SKM-1 treated with dmso at 0.1 percent for 144 hours (cell line): Measurements from ENCODE around the gene AP5Z1.

Experiments
- DNase-seq: peaks from one replicate; lab custom pipeline; 2025; ENCODE audit not compliant: unreplicated experiment; lab: John Stamatoyannopoulos, UW

Gene AP5Z1

DNA sequence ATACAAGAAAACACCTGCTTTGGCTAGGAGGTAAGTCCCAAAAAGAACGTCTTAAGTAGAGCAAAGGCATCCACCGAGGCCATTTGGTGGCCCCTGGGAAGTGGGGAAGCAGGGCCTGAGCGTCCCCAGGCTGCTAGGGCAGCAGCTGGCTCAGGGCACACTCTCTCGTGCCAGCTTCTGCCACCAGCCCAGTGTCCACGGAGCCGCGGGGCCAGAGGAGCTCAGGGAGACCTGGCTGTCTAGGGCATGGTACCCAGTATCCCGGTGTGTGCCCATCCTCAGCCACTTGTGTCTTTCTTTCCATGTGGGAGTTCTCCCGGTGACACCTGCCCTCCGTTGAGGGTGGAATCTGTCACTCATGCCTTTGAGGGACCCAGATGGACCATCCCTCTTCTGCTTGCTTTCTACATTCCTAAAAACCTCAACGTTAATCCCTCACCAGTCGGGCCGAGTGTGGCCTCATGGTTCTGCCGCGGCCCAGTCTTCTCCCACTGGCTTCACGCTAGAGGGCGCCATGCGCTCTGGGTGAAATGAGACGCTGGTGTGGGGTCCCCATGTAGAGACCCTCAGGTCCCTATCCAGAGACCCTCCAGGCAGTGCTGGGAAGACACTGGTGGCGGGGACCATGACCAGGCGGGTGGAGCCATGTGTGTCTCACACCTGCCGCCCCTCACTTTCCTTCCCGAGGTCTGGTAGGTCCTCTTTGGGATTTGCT lies 9.5 kb upstream of the AP5Z1 start:
- DNase-seq, result no peak

DNA sequence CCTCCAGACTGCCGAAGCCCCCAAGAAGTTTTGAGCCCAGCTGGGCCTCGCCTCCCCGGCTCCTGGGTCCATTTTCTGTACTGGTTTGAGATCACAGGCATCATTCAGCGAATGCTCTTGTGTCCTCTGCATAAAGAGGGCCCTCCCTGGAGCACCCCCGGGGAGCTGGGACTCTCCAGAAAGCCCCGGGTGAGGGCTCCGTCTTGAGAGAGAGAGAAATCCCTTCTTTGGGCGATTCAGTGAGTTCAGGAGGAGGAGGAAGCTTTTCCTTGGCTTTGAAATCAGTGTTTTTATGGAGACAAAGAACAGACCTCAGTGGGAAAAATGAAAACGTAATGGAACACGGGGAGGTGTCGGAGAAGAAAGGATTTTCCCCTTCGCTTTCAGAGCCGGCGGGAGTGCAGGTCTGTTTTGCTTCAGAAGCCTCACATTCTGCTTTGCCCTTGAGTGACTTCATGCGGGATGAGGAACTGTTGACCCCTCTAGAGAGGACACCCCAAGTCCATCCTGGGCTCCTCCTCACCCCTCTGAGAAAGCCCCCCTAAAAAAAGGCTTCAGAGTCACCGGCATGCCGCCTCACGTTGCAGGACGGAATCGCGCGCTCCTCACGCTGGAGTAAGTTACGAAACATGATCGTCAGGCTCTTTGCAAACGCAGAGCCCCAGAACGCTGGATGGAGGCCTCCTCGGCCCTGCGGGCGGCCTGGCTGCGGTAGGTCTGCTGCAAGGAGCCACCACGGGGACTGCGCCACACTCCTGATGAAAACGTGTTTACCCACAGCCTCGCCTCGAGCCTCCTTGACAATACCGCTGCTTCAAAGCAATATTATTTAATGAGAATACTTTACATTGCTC lies 8.5 kb upstream of the AP5Z1 start:
- no peak for DNase-seq

DNA sequence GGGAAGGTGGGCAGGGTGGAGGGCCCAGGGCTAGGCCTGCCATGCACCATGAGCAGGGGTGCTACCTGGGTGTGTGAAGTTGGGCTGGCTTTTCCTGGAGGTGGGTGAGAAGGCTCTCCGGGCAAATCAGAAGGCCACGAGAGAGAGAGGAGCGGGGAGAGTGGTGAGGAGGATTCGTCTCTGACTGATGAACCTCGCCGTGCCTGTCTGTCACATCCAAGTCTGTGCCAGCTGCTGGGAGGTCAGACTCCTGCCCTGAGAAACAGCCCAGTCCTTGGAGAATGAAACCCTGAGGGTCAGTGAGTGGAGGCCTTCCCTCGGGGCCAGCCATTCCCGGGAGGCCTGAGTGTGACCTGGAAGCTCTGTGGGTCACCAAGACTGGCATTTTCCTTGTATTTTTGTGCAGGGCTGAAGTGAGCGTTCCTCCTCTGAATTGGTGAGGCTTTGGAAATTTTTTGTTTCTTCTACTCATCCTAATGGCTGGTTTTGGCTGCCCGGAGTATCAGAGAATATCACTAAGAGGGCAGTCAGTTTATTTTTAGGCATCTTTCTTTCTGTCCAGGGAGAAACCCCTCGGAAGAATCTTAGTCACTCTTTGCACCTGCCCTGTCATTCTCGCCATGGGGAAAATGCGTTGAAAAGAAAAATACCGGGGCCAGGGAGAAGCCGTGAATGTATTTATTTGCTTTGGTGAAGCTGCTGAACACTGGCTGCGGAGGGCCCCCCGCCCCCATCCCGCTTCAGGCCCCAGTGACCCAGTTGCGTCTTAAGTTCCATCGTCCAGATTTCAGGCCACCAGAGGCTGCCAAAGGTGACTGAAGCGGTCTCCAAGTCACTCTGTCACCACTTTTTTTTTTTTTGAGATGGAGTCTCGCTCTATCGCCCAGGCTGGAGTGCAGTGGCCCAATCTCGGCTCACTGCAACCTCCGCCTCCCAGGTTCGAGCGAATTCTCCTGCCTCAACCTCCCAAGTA lies 6.5 kb upstream of the AP5Z1 start:
- DNase-seq, result no peak

DNA sequence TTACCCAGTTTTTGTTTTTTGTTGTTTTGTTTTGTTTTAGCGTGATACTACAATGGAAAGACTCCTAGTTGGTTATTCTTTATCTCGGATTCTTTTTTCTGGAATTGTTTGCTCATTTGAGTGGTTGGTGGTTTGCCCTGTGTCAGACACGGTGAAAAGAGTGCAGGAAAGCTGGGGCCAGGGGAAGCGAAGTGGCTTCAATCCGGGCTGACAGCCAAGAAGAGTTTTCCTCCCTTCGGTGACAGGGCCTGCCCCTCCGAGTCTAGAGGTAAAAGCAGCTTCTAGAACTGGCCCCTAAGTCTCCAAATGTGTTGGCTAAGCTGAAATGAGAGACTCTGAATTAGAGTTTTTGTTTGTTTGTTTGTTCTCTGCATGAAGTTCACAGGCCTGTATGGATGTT lies 5.7 kb upstream of the AP5Z1 start:
- no peak for DNase-seq

DNA sequence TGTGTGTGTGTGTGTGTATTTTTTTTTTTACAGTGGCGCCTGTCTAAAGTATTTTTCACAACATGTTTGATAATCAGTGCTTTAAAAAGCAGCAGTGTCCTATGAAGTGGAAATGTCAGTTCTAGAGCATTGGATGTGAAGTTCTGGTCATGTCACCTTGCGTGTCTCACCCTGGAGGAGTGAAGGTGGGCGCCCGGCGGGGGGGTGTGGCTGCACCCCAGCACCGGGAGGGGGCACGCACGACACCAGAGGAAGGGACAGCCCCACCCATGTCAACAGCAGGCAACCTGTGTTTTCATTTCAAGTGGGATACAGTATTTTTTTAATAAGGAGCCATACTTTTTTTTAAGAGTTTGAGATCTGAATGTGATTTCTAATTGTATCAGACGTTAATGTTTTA lies 4.5 kb upstream of the AP5Z1 start:
- DNase-seq, result no peak

DNA sequence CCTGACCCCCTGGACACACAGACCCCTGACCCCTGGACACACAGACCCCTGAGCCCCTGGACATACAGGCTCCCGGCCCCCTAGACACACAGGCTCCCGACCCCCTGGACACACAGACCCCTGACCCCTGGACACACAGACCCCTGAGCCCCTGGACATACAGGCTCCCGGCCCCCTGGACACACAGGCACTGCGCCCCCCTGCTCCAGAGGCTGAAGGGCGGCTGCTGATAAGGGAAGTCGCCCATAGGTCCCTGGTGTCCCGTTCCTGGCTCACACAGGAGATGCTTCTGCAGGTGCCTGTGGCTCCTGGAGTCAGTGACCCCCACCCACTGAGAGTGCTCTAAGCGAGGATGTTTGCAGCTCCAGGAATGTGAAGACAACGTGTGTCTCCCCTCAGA lies 3.7 kb upstream of the AP5Z1 start:
- no peak for DNase-seq

DNA sequence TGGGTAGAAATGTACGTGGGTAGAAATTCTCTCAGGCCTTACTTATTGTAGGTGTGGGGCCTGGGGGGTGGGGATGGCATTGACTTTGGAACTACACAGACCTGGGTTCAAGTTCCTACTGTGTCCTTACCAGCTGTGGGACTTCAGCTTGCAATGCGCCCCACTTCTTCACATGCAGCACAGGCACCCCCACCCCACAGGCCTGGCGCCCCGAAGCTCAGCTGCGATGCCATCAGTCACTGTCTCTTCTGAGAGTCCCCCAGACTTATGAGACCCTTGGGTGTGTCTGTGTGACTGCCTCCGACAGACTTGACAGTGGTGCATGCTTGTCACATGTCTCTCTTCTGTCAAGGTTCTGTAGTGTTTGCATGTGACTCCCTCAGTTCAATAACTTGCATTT lies 3.1 kb upstream of the AP5Z1 start:
- no peak for DNase-seq

DNA sequence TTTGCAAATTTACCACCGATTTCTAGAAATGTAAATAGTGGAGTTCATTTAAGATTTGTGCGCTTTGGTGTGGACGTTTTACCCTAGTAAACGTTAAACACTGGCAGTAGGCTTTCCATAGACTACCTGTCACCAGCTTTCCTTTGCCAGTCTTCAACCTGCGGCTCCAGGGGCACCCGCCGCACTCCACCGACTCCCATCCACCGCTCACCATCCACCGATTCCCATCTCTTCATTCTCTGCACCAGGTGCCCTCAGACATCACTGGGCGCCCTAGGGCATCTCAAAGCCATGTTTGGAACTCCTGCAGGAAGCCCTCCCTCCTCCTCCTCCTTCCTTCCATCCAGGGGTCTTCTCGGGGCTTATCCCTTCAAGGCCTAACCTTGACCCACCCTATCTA lies 1.4 kb upstream of the AP5Z1 start:
- no peak for DNase-seq

DNA sequence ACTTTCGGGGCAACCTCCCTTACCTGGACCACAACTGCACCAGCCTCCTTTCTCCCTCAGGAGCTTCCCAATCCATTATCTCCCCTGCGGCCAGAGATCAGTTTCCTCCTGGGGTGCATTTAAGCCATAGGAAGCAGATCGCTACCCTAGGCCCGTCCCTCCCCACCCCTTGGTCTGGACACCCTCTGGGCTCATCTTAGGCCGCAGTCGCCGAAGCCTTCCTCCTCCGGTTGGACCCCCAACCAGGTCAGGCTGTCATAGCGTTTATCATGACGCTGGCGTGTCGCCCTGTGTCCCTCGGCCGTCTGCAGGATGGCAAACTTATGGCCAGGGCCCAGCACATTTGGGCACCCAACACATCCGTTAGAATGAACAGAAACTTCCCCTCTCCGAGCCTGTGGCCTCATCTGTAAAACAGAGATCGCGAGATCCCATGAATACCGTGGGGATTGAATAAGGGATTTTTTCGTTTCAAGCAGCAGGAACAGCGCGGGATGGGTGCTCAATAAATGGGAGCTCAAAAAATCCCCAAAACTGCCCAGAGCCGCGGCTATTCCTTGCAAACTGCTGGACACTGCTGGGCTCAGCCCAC lies 669 bp upstream of the AP5Z1 start:
- peak; percentile 62 for DNase-seq

DNA sequence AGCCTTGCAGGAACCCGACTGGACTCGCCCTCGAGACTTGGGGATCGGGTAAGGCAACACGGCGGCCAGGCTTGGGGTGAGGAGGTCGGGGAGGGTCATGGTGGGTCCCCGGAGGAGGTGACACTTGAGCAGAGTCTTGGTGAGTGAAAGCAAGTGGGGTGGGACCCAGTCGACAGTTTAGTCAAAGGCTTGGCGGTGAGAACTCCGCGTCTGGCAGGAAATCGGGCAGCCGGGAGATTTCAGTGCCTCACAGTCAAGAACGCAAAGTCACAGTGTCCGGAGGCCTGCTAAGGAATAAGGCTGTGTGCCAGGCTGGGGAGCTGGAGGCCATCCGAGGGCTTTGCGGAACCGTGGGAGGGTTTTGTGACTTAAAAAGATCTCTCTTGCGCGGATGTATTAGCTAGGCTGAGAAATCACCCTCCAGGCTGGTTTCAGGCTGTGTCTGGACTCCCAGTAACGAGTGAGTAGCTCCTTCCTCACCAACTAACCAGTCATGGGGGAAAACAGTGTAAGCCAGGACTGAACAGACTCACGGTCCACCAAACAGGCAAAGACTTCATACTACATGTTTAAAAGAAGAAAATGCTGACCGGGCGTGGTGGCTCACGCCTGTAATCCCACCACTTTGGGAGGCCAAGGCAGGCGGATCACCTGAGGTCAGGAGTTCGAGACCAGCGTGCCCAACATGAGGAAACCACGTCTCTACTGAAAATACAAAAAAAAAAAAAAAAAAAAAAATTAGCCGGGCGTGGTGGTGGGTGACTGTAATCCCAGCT lies 613 bp downstream of the AP5Z1 start:
- DNase-seq, result no peak

DNA sequence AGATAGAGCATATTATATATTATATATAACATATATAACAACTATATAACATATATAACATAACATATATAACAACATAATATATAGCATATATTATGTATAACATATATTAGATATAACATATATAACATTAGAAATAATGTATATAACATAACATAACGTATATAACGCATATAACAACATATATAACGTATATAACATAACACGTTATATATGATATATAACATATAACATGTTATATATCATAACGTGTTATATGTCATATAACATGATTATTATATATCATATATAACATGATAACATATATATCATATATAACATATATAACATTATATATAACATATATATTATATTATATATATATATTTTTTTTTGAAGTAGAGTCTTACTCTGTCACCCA lies 3.7 kb downstream of the AP5Z1 start:
- no peak for DNase-seq

DNA sequence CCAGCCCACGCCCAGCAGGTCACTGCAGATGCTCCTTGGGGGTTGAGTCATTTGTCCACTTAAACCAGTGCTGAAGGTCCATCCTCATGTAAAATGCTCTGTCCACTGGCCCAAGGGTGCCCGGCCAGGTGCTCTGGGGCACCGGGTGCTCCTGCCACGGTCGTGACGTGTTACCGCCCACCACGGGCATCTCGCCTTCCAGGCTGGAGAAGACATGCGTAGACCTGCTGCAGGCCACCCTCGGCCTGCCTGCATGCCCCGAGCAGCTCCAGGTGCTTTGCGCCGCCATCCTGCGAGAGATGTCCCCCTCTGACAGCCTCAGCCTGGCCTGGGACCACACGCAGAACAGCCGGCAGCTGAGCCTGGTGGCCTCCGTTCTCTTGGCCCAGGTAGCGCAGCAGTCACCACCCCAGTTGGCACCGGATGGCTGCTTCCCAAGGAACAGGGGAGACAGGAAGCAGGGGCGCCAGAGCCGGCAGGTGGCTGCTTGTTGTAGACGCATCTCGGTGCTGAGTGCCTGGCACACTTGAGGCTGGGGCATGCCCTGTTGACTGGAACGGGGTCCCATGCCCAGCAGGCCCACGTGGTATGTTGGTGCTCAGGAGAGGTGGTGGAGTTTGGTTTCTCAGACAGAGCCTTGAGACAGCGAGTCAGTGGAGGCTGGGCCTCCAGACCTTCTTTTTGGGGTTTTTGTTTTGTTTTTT lies 6.1 kb downstream of the AP5Z1 start:
- DNase-seq, result no peak

DNA sequence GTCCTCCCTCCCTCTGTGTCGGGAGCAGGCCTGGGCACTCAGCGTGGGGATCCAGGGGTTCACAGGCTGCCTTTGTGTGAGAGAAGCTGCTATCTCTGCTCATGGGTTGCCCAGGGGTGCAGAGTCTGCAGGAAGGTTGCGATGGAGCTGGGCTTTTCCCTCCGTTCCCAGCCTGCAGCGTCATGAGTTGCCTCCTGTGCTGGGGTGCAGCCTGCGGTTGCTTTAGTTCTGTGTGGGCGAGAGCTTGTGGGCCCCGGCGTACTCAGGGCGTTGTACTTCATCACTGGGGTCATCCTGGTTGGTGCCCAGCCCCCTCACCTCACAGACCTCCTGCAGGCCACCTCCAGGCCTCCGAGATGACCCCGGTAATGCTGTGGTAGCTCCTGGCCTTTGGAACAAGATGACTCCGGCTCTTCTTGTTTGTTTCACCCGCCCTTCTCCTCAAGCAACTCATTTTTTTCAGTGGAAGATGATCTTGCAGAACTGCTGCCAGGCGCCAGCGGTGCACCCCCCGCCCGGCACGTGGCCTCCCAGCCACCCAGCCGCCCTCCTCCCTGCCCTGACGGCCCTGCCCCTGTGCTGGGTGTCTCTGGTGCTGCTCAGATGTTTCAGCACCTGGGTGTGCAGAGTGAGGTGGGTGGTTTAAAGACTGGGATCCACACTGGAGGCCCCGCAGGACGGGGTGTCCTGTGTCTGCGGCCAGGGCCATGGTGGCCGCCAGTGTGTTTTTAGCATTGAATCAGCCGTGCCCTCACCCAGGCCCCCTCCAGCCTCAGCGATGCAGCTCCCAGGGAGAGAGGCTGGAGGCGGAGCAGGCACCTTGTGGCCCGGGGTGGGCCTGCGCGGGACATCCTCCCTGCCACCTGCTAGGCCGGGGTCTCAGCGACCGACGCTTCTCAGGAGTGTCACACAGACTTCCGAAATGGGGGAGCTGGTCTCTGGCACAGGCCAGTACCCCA lies 7.2 kb downstream of the AP5Z1 start:
- DNase-seq, result no peak

DNA sequence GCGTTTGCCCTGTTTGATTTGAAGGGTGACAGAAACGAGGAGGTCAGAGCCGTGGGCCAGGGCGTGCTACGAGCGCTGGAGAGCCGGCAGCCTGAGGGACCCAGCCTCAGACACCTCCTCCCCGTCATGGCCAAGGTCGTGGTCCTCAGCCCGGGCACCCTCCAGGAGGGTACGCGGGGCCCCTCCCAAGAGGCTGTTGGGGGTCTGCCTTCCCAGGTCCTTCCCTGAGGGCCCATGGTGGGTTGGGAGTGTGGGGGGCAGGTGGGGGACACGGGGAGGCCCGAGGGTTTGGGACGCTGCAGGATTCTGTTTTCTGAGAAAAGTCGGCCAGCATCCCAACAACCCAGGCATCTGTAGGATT lies 7.8 kb downstream of the AP5Z1 start:
- no peak for DNase-seq

DNA sequence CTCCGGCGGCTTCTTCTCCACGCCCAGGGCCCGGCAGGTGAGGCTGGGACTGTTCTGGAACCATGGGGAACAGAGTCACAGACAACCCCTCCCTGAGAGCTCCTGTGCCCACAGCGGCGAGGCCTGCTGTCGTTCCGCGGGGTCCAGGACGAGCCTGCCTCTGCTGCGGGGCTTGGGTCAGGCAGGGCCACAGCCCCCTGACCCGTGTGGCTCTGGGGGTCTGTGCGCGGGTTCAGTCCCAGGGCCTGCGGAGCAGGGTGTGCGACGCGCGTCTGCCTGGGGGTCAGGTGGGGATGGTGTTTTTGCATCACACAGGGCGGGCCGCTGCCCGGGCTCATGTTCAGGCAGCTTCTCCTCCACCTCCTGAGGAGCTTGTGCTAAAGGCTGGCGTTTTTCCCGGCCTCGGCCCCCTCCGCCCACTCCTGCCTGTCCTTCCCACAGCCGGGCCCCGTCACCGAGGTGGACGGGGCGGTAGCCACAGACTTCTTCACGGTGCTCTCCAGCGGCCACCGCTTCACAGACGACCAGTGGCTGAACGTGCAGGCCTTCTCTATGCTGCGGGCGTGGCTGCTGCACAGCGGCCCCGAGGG lies 8.4 kb downstream of the AP5Z1 start:
- DNase-seq, result no peak

DNA sequence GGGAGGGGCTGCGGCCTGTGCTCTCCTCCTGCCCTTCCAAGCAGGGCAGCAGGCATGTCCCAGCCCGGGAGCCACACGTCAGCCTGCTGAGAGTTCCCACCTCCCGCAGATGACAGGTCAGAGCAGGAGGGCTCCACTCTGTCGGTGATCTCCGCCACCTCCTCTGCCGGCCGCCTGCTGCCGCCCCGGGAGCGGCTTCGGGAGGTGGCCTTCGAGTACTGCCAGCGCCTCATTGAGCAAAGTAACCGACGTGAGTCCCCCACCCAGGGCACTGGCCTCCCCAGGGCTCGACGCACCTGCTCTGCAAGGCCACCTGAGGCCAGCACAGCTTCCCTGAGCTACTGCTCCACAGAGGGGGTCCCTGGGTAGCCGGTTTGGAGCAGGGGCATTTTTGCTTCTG lies 9.4 kb downstream of the AP5Z1 start:
- no peak for DNase-seq

DNA sequence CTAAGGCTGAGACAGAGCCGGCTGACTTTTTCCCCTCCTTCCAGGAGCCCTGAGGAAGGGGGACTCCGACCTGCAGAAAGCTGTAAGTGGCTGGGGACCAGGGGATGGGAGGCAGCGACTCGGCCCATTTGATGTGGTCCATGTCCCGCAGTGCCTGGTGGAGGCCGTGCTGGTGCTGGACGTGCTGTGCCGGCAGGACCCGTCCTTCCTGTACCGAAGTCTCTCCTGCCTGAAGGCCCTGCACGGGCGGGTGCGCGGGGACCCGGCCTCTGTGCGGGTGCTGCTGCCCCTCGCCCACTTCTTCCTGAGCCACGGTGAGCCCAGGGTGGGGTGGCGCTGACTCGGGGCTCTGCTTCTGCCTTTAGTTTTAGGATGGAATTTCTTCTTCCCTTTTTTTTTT lies 9.9 kb downstream of the AP5Z1 start:
- no peak for DNase-seq

DNA sequence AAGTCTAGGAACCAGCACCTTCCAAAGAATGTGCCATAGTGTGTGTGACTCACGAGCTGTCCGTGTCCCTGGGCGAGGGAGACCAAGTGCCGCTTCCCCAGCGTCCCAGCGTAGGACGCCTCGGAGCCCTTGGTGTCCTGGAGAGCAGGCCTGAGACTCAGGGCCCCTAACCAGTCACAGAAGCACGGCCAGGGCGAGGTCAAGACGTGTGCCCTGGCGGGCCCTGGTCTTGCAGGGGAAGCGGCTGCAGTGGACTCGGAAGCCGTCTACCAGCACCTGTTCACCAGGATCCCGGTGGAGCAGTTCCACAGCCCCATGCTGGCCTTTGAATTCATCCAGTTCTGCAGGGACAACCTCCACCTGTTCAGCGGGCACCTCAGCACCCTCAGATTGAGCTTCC lies 10.6 kb downstream of the AP5Z1 start:
- no peak for DNase-seq
